ENCODE data around the gene SLC30A3. TPM values are rescaled to one million over a fixed set of nuclear protein-coding genes. Genes with fewer than 3 reads are reported as not detected.

The SLC30A3 gene
- total and polyA plus RNA-seq, 5 donors from 2014 or later: 0.05 to 0.10 TPM; not detected in 3

DNA sequence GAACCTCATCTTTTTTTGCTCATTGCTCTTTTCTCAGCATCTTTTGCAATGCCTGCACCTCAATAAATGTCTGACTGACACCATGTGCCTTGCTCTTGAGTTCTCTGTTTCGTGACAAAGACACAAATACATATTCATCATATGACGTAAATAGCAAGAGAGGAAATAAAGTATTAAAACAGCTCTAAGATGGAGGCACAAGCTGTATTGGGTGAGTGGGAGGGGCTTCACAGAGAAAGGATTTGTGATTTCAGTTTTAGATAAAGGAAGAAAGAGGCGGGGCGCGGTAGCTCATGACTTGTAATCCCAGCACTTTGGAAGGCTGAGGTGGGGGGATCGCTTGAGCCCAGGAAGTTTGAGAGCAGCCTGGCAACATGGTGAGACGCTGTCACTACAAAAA lies 42.8 kb downstream of the SLC30A3 start:
- H3K9me3 ChIP-seq (ENCODE audit: control insufficient read depth in 2 of 2, low read length in 2 of 2): no peaks in the 10 kb centered on the region
- H3K27me3 ChIP-seq (ENCODE audit: control insufficient read depth, insufficient read depth, low read length): no peaks in the 10 kb centered on the region
- H3K4me1 ChIP-seq (ENCODE audit: control insufficient read depth, insufficient read depth, low read length, poor library complexity, severe bottlenecking): peaks cover 20% of the 10 kb centered on the region
- Mint-ChIP-seq H3K4me1 (peaks cover 10 to 43% (median 28%) of the 10 kb centered on the region in 4 donors), H3K36me3 (peaks cover 33% of the 10 kb centered on the region), H3K4me3 (no peak overlapping the region), H3K27me3 (peaks cover 4% of the 10 kb centered on the region), H3K9me3 (peaks cover 0 to 1% (median 0%) of the 10 kb centered on the region in 7 donors), H3K27ac (peak overlapping the region in 1 of 3 donors; percentile 73)
- no peak overlapping the region for H3K4me3 ChIP-seq (ENCODE audit: low read depth, low read length)
- DNase-seq (no peak), ATAC-seq (ENCODE audit: low read depth in 2 of 2) (no peak)
- no peak overlapping the region for H3K27ac ChIP-seq (ENCODE audit: insufficient read depth, low read length, poor library complexity, severe bottlenecking)
- H3K36me3 ChIP-seq (ENCODE audit: control insufficient read depth, insufficient read depth, low read length): peaks cover 34% of the 10 kb centered on the region

GRCh38 chr2:27219091-27219490 lies 43.8 kb downstream of the SLC30A3 start:
- Histone ChIP-seq H3K36me3 (ENCODE audit: control insufficient read depth, insufficient read depth, low read length) (peaks cover 26% of the 10 kb centered on the region), H3K4me3 (ENCODE audit: low read depth, low read length) (no peak overlapping the region), H3K27ac (ENCODE audit: insufficient read depth, low read length, poor library complexity, severe bottlenecking) (no peak overlapping the region), H3K9me3 (ENCODE audit: control insufficient read depth in 2 of 2, low read length in 2 of 2) (no peaks in the 10 kb centered on the region), H3K27me3 (ENCODE audit: control insufficient read depth, insufficient read depth, low read length) (no peaks in the 10 kb centered on the region), H3K4me1 (ENCODE audit: control insufficient read depth, insufficient read depth, low read length, poor library complexity, severe bottlenecking) (peaks cover 20% of the 10 kb centered on the region)
- Mint-ChIP-seq H3K9me3 (peaks cover 0 to 1% (median 0%) of the 10 kb centered on the region in 7 donors), H3K36me3 (peaks cover 25% of the 10 kb centered on the region), H3K27me3 (peaks cover 4% of the 10 kb centered on the region), H3K27ac (peak overlapping the region in 1 of 3 donors; percentile 54), H3K4me1 (peaks cover 10 to 43% (median 28%) of the 10 kb centered on the region in 4 donors), H3K4me3 (peak overlapping the region in 2 of 4 donors; percentile 98 to 99)
- DNase-seq (no peak), ATAC-seq (ENCODE audit: low read depth in 2 of 2) (no peak)

DNA sequence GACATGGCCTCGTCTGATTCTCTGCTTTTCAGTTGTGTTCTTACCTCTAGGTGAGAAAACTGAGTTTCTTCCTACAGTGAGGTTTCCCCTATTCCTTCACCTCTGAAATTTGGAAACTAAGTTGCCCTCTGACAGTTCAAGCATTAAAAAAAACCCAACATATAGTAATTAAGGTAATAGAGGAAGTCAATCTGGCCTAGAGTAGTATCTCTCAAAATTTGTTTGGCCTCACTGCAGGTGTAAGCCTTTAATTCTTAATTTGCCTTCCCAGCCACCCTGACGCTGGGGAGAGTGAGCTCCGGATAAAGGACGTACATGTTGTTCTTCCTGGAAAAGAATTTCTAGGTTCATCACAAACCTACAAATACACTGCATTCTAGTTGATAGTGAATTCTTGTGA lies 44.2 kb downstream of the SLC30A3 start:
- H3K27ac ChIP-seq (ENCODE audit: insufficient read depth, low read length, poor library complexity, severe bottlenecking): peak overlapping the region; percentile 84

DNA sequence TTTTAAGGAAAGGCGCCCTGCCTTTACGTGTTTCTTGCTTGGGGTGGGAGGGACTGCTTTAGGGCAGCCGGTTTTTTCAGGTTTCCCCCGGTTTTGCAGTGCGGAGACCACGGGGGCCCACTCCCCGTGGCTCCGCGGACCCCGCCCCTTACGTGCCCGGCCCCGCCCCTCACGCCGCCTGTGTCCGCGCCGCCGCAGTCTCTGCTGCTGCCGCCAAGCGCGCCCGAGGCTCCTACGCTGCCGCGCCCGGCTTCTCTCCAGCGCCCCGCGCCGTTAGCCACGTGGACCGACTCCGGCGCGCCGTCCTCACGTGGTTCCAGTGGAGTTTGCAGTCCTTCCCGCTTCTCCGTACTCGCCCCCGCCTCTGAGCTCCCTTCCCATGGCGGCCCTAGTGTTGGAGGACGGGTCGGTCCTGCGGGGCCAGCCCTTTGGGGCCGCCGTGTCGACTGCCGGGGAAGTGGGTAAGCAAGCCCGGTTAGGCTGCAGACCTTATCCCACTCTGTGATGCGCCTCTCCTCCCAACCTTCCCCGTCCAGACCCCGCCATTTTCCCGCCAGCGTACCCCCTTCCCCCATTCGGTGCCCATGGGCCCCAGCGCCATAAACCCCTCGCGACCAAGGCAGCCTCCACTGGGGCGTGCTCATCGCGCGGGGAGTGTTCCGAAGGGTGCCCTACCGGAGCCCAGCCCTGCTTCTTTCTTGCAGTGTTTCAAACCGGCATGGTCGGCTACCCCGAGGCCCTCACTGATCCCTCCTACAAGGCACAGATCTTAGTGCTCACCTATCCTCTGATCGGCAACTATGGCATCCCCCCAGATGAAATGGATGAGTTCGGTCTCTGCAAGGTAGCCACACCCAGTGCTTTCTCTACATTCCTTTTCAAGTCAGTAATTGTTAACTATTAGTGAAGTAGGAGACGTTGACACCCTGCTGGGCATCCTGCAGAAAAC lies 45.4 kb downstream of the SLC30A3 start, which contains the start of gene CAD:
TSS of gene CAD (plus strand) at position 197 of the 949 bp plus-strand sequence. CDS start at position 380, 183 bp downstream.
- no peaks in the 10 kb centered on the region for H3K27me3 ChIP-seq (ENCODE audit: control insufficient read depth, insufficient read depth, low read length)
- H3K4me3 ChIP-seq (ENCODE audit: low read depth, low read length): peak within 1 kb of the TSS; percentile 79
- H3K27me3 Mint-ChIP-seq: peaks cover 4% of the 10 kb centered on the region
- peak; percentile 84 to 85 for ATAC-seq (ENCODE audit: low read depth in 2 of 2)
- H3K9me3 ChIP-seq (ENCODE audit: control insufficient read depth in 2 of 2, low read length in 2 of 2): no peaks in the 10 kb centered on the region
- H3K27ac ChIP-seq (ENCODE audit: insufficient read depth, low read length, poor library complexity, severe bottlenecking): peak within 1 kb of the TSS; percentile 84
- H3K4me1 ChIP-seq (ENCODE audit: control insufficient read depth, insufficient read depth, low read length, poor library complexity, severe bottlenecking): peaks cover 30% of the 10 kb centered on the region
- H3K36me3 Mint-ChIP-seq: peaks cover 19% of the 10 kb centered on the region
- peak within 1 kb of the TSS; percentile 95 to 99 (median 98) for H3K4me3 Mint-ChIP-seq
- peak within 1 kb of the TSS; percentile 92 to 95 (median 95) for H3K27ac Mint-ChIP-seq
- H3K9me3 Mint-ChIP-seq: peaks cover 0 to 1% (median 0%) of the 10 kb centered on the region in 7 donors
- peaks cover 10 to 56% (median 39%) of the 10 kb centered on the region in 4 donors for H3K4me1 Mint-ChIP-seq
- H3K36me3 ChIP-seq (ENCODE audit: control insufficient read depth, insufficient read depth, low read length): peaks cover 17% of the 10 kb centered on the region
- DNase-seq: peak; percentile 79 to 92 (median 80)

More for the DNA sequence above, 44.2 kb downstream of the SLC30A3 start:
- Mint-ChIP-seq H3K27me3 (peaks cover 4% of the 10 kb centered on the region), H3K4me3 (peak overlapping the region; percentile 95 to 99 (median 98)), H3K27ac (peak overlapping the region in 2 of 3 donors; percentile 18 to 54), H3K36me3 (peaks cover 25% of the 10 kb centered on the region), H3K9me3 (peaks cover 0 to 1% (median 0%) of the 10 kb centered on the region in 7 donors), H3K4me1 (peaks cover 10 to 46% (median 28%) of the 10 kb centered on the region in 4 donors)
- Histone ChIP-seq H3K36me3 (ENCODE audit: control insufficient read depth, insufficient read depth, low read length) (peaks cover 24% of the 10 kb centered on the region), H3K4me3 (ENCODE audit: low read depth, low read length) (peak overlapping the region; percentile 79), H3K4me1 (ENCODE audit: control insufficient read depth, insufficient read depth, low read length, poor library complexity, severe bottlenecking) (peaks cover 21% of the 10 kb centered on the region), H3K27me3 (ENCODE audit: control insufficient read depth, insufficient read depth, low read length) (no peaks in the 10 kb centered on the region), H3K9me3 (ENCODE audit: control insufficient read depth in 2 of 2, low read length in 2 of 2) (no peaks in the 10 kb centered on the region)
- ATAC-seq (ENCODE audit: low read depth in 2 of 2): no peak
- no peak for DNase-seq

- DNase-seq: no peak
- no peaks in the 10 kb centered on the region for H3K9me3 ChIP-seq (ENCODE audit: control insufficient read depth in 2 of 2, low read length in 2 of 2)
- H3K4me1 Mint-ChIP-seq: peaks cover 10 to 56% (median 39%) of the 10 kb centered on the region in 4 donors
Observed at GRCh38 chr2:27216416-27217137, 46.3 kb downstream of the SLC30A3 start.

GRCh38 chr2:27214941-27215340 lies 47.9 kb downstream of the SLC30A3 start:
- Histone ChIP-seq H3K27ac (ENCODE audit: insufficient read depth, low read length, poor library complexity, severe bottlenecking) (no peak overlapping the region), H3K4me3 (ENCODE audit: low read depth, low read length) (no peak overlapping the region), H3K9me3 (ENCODE audit: control insufficient read depth in 2 of 2, low read length in 2 of 2) (no peaks in the 10 kb centered on the region), H3K27me3 (ENCODE audit: control insufficient read depth, insufficient read depth, low read length) (no peaks in the 10 kb centered on the region), H3K4me1 (ENCODE audit: control insufficient read depth, insufficient read depth, low read length, poor library complexity, severe bottlenecking) (peaks cover 37% of the 10 kb centered on the region), H3K36me3 (ENCODE audit: control insufficient read depth, insufficient read depth, low read length) (peaks cover 10% of the 10 kb centered on the region)
- H3K9me3 Mint-ChIP-seq: peaks cover 0 to 1% (median 0%) of the 10 kb centered on the region in 7 donors
- H3K4me3 Mint-ChIP-seq: peak overlapping the region in 2 of 4 donors; percentile 54 to 98
- peaks cover 4% of the 10 kb centered on the region for H3K27me3 Mint-ChIP-seq
- peaks cover 5% of the 10 kb centered on the region for H3K36me3 Mint-ChIP-seq
- ATAC-seq (ENCODE audit: low read depth in 2 of 2): no peak
- H3K4me1 Mint-ChIP-seq: peaks cover 10 to 57% (median 38%) of the 10 kb centered on the region in 4 donors
- DNase-seq: no peak
- H3K27ac Mint-ChIP-seq: peak overlapping the region in 1 of 3 donors; percentile 48

More at GRCh38 chr2:27216416-27217137, 46.3 kb downstream of the SLC30A3 start:
- Mint-ChIP-seq H3K36me3 (peaks cover 16% of the 10 kb centered on the region), H3K27me3 (peaks cover 4% of the 10 kb centered on the region), H3K9me3 (peaks cover 0 to 1% (median 0%) of the 10 kb centered on the region in 7 donors), H3K4me3 (peak overlapping the region; percentile 95 to 99 (median 98)), H3K27ac (peak overlapping the region in 2 of 3 donors; percentile 95)
- no peak for ATAC-seq (ENCODE audit: low read depth in 2 of 2)
- H3K27ac ChIP-seq (ENCODE audit: insufficient read depth, low read length, poor library complexity, severe bottlenecking): peak overlapping the region; percentile 84
- H3K27me3 ChIP-seq (ENCODE audit: control insufficient read depth, insufficient read depth, low read length): no peaks in the 10 kb centered on the region
- H3K4me3 ChIP-seq (ENCODE audit: low read depth, low read length): peak overlapping the region; percentile 72
- H3K4me1 ChIP-seq (ENCODE audit: control insufficient read depth, insufficient read depth, low read length, poor library complexity, severe bottlenecking): peaks cover 30% of the 10 kb centered on the region
- peaks cover 14% of the 10 kb centered on the region for H3K36me3 ChIP-seq (ENCODE audit: control insufficient read depth, insufficient read depth, low read length)

Measured in CD4-positive, CD25-positive, alpha-beta regulatory T cell (primary cell).